ENCODE data around the gene PLXNA4. TPM values are rescaled to one million over a fixed set of nuclear protein-coding genes. Genes with fewer than 3 reads are reported as not detected.

Gene PLXNA4
- polyA plus RNA-seq, 3 donors = 14.2 to 15.0 (median 14.6) TPM

- no peak for DNase-seq
These were observed 10.4 kb downstream of the PLXNA4 start for GRCh38 chr7:132565885-132566284.

- no peak for DNase-seq
These were observed 10.8 kb downstream of the PLXNA4 start for GRCh38 chr7:132565441-132565840.

- no peak for DNase-seq
These were observed 11.4 kb downstream of the PLXNA4 start for GRCh38 chr7:132564849-132565248.

- DNase-seq = no peak
These were observed 12.2 kb downstream of the PLXNA4 start for GRCh38 chr7:132564090-132564489.

- DNase-seq = no peak
These were observed 13.6 kb downstream of the PLXNA4 start for GRCh38 chr7:132562690-132563089.

- no peak for DNase-seq
These were observed 14.5 kb downstream of the PLXNA4 start for GRCh38 chr7:132561763-132562162.

GRCh38 chr7:132560825-132561529 is 15.3 kb downstream of the PLXNA4 start:
- DNase-seq = no peak

- no peak for DNase-seq
These were observed 16.2 kb downstream of the PLXNA4 start for GRCh38 chr7:132560105-132560504.

- DNase-seq = no peak
These were observed 17.5 kb downstream of the PLXNA4 start for GRCh38 chr7:132558815-132559214.

GRCh38 chr7:132557489-132558044 is 18.7 kb downstream of the PLXNA4 start:
- no peak for DNase-seq

GRCh38 chr7:132554446-132554845 is 21.8 kb downstream of the PLXNA4 start:
- DNase-seq = no peak

GRCh38 chr7:132553031-132553430 is 23.2 kb downstream of the PLXNA4 start:
- DNase-seq = no peak

GRCh38 chr7:132551886-132552285 is 24.4 kb downstream of the PLXNA4 start:
- DNase-seq = no peak

GRCh38 chr7:132551439-132551838 is 24.8 kb downstream of the PLXNA4 start:
- DNase-seq = no peak

GRCh38 chr7:132548489-132549078 is 27.7 kb downstream of the PLXNA4 start:
- no peak for DNase-seq

GRCh38 chr7:132547821-132548220 is 28.4 kb downstream of the PLXNA4 start:
- DNase-seq = no peak

- DNase-seq = no peak
These were observed 29.7 kb downstream of the PLXNA4 start for GRCh38 chr7:132546366-132547127.

- DNase-seq = no peak
These were observed 30.5 kb downstream of the PLXNA4 start for GRCh38 chr7:132545756-132546155.

- DNase-seq = no peak
These were observed 31.3 kb downstream of the PLXNA4 start for GRCh38 chr7:132544999-132545398.

GRCh38 chr7:132544025-132544424 is 32.2 kb downstream of the PLXNA4 start:
- DNase-seq = no peak

- DNase-seq = no peak
These were observed 33.4 kb downstream of the PLXNA4 start for GRCh38 chr7:132542895-132543294.

GRCh38 chr7:132541656-132542055 is 34.6 kb downstream of the PLXNA4 start:
- DNase-seq = no peak
